ENCODE data around the gene RGS5.

- TF ChIP-seq POLR2AphosphoS5 (IDR thresholded peaks at IDR 0.05) (no peak), POLR2A (IDR thresholded peaks at IDR 0.05) (no peak)
Measured at GRCh38 chr1:163165119-163165518, 37.6 kb downstream of the RGS5 start.
